ENCODE data around the gene SUN3.

DNA sequence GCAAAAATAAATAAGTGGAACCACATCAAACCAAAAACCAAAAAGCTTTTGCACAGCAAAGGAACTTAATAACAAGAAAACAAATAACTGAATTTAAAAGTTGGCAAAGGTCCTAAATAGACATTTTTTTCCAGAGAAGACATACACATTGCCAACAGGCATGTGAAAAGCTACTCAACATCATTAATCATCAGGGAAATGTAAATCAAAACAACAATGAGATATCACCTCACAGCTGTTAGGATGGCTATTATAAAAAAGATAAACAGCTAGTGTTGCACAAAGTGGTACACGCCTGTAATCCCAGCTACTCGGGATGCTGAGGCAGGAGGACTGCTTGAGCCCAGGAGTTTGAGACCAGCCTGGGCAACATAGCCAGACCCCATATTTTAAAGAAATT, 2.2 kb upstream of the SUN3 start:
- TF ChIP-seq, protein P1, sequence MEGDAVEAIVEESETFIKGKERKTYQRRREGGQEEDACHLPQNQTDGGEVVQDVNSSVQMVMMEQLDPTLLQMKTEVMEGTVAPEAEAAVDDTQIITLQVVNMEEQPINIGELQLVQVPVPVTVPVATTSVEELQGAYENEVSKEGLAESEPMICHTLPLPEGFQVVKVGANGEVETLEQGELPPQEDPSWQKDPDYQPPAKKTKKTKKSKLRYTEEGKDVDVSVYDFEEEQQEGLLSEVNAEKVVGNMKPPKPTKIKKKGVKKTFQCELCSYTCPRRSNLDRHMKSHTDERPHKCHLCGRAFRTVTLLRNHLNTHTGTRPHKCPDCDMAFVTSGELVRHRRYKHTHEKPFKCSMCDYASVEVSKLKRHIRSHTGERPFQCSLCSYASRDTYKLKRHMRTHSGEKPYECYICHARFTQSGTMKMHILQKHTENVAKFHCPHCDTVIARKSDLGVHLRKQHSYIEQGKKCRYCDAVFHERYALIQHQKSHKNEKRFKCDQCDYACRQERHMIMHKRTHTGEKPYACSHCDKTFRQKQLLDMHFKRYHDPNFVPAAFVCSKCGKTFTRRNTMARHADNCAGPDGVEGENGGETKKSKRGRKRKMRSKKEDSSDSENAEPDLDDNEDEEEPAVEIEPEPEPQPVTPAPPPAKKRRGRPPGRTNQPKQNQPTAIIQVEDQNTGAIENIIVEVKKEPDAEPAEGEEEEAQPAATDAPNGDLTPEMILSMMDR (IDR thresholded peaks at IDR 0.05) = no peak
- TF ChIP-seq POLR2A (IDR thresholded peaks at IDR 0.05) = no peak

Data from adrenal gland (tissue), 5 donors.